Measurements from ENCODE around the gene MSMB. TPM values are rescaled to one million over a fixed set of nuclear protein-coding genes. Genes with fewer than 3 reads are reported as not detected.
A peak's percentile ranks its signal among the peaks of the same experiment; 100 is the strongest.

MSMB gene
- total and polyA plus RNA-seq, 7 donors, result not detected

- Histone ChIP-seq H3K4me3 (no peak overlapping the region), H3K27ac (no peak overlapping the region), H3K9me3 (no peaks in the 10 kb centered on the region), H3K36me3 (no peaks in the 10 kb centered on the region), H3K4me1 (peaks cover 0 to 14% (median 12%) of the 10 kb centered on the region in 4 donors), H3K27me3 (no peaks in the 10 kb centered on the region)
- intact Hi-C loops (cut with DNase I), result loop anchor here (5.0 kb wide), 1 partner anchor 69 kb away; no protein-coding TSS in a partner anchor
- DNase-seq, result no peak
- TF ChIP-seq POLR2A (IDR thresholded peaks at IDR 0.05) (no peak), CTCF (IDR thresholded peaks at IDR 0.05) (no peak), POLR2AphosphoS5 (IDR thresholded peaks at IDR 0.05) (no peak), EP300 (IDR thresholded peaks at IDR 0.05) (no peak)
These were observed 12.5 kb downstream of the MSMB start for GRCh38 chr10:46033602-46034011.

GRCh38 chr10:46031648-46032532 lies 14.2 kb downstream of the MSMB start:
- intact Hi-C loops (cut with DNase I), result loop anchor here (5.0 kb wide), 1 partner anchor 70 kb away; no protein-coding TSS in a partner anchor
- Histone ChIP-seq H3K4me1 (peaks cover 0 to 31% (median 28%) of the 10 kb centered on the region in 4 donors), H3K4me3 (no peak overlapping the region), H3K27ac (no peak overlapping the region), H3K27me3 (no peaks in the 10 kb centered on the region), H3K9me3 (no peaks in the 10 kb centered on the region), H3K36me3 (no peaks in the 10 kb centered on the region)
- 82 to 83% methylated on average over 6 of the region's 6 CpGs for WGBS, 2 donors
- TF ChIP-seq EP300 (IDR thresholded peaks at IDR 0.05), result no peak
- TF ChIP-seq CTCF (IDR thresholded peaks at IDR 0.05), result no peak
- no peak for TF ChIP-seq POLR2A (IDR thresholded peaks at IDR 0.05)
- no peak for TF ChIP-seq POLR2AphosphoS5 (IDR thresholded peaks at IDR 0.05)
- DNase-seq, result no peak

- H3K9me3 ChIP-seq, result no peaks in the 10 kb centered on the region
- WGBS, 2 donors, result 1 to 2% methylated on average over 59 of the region's 59 CpGs
- intact Hi-C loops (cut with DNase I), result loop anchor here (5.0 kb wide), 1 partner anchor 72 kb away; no protein-coding TSS in a partner anchor
- no peaks in the 10 kb centered on the region for H3K27me3 ChIP-seq
- DNase-seq, result peak; percentile 99
- peaks cover 0 to 46% (median 44%) of the 10 kb centered on the region in 4 donors for H3K4me1 ChIP-seq
- peak within 1 kb of the TSS; percentile 83 to 93 (median 91) for H3K27ac ChIP-seq
- H3K4me3 ChIP-seq, result peak within 1 kb of the TSS; percentile 49 to 87 (median 74)
- no peaks in the 10 kb centered on the region for H3K36me3 ChIP-seq
- TF ChIP-seq POLR2A (IDR thresholded peaks at IDR 0.05) (peak; percentile 33 to 68), POLR2AphosphoS5 (IDR thresholded peaks at IDR 0.05) (peak; percentile 52 to 92 (median 85)), CTCF (IDR thresholded peaks at IDR 0.05) (peak; percentile 33 to 79 (median 64)), EP300 (IDR thresholded peaks at IDR 0.05) (no peak)
These were observed 15.8 kb downstream of the MSMB start, which contains the start of gene NCOA4 for GRCh38 chr10:46030091-46030937. Gene NCOA4, minus strand, starts transcription at chr10:46030623. Its CDS starts 13,943 bp downstream, at chr10:46016680.

- no peaks in the 10 kb centered on the region for H3K27me3 ChIP-seq
- no peak for TF ChIP-seq CTCF (IDR thresholded peaks at IDR 0.05)
- TF ChIP-seq POLR2AphosphoS5 (IDR thresholded peaks at IDR 0.05), result no peak
- no peak for TF ChIP-seq POLR2A (IDR thresholded peaks at IDR 0.05)
- TF ChIP-seq EP300 (IDR thresholded peaks at IDR 0.05), result no peak
- H3K27ac ChIP-seq, result peak overlapping the region; percentile 83 to 93 (median 91)
- intact Hi-C loops (cut with DNase I), result loop anchor here (5.0 to 10.0 kb wide), 2 partner anchors 55 to 73 kb away; partner anchors contain the start of gene TIMM23
- no peak for DNase-seq
- H3K4me3 ChIP-seq, result peak overlapping the region; percentile 49 to 87 (median 74)
- 2 to 21% methylated on average over 6 of the region's 6 CpGs for WGBS, 2 donors
- H3K36me3 ChIP-seq, result no peaks in the 10 kb centered on the region
- H3K9me3 ChIP-seq, result no peaks in the 10 kb centered on the region
- H3K4me1 ChIP-seq, result peaks cover 0 to 53% (median 51%) of the 10 kb centered on the region in 4 donors
These were observed 16.5 kb downstream of the MSMB start for GRCh38 chr10:46029461-46030030.
